Activated B cell treated with CpG ODN at 0.5 μM for 24 hours (primary cell): ENCODE results near the gene PIGN. TPM values are rescaled to one million over a fixed set of nuclear protein-coding genes. Genes with fewer than 3 reads are reported as not detected.

Experiments used
- ATAC-seq: fragments of 200-7000 bp; cut with Tn5 transposase; one replicate; pipeline ENCODE4 v1.10.0; 2021; ENCODE audit warnings: low read depth, mild to moderate bottlenecking, moderate library complexity
- CTCF ChIA-PET: fragments of 350-600 bp; sonication (Branson Sonifier 250); formaldehyde crosslinking; loops from one replicate; lab custom pipeline; 2021; ENCODE audit warnings: antibody characterized with exemption; lab: Charles Lee
- POLR2A ChIA-PET: fragments of 350-600 bp; sonication (Branson Sonifier 250); formaldehyde crosslinking; loops from one replicate; lab custom pipeline; 2021; ENCODE audit warnings: antibody characterized with exemption; lab: Charles Lee
- DNase-seq: peaks from one replicate; pipeline ENCODE4 v3.0.0; 2022
- H3K27ac Mint-ChIP-seq: one replicate; pipeline ENCODE4 v1.8.0; 2020; ENCODE audit warnings: mixed read lengths
- H3K27me3 Mint-ChIP-seq: one replicate; pipeline ENCODE4 v1.8.0; 2021; ENCODE audit warnings: mixed read lengths
- H3K36me3 Mint-ChIP-seq: one replicate; pipeline ENCODE4 v1.8.0; 2021; ENCODE audit warnings: low read depth, mixed read lengths
- H3K4me1 Mint-ChIP-seq: one replicate; pipeline ENCODE4 v1.8.0; 2021; ENCODE audit warnings: mixed read lengths
- H3K4me3 Mint-ChIP-seq: one replicate; pipeline ENCODE4 v1.8.0; 2020; ENCODE audit warnings: mild to moderate bottlenecking, mixed read lengths
- H3K9me3 Mint-ChIP-seq: one replicate; pipeline ENCODE4 v1.8.0; 2020; ENCODE audit warnings: mixed read lengths
- CTCF ChIP-seq: fragments of 200-600 bp; IDR thresholded peaks from one replicate; pipeline ENCODE4 v1.8.0; 2022; ENCODE audit warnings: antibody characterized with exemption, mild to moderate bottlenecking
- intact Hi-C: fragments of 100-400 bp; cut with micrococcal nuclease; formaldehyde crosslinking; loops from one replicate; pipeline ENCODE4 v1.15.1; 2024
- total RNA-seq: library from RNA; stranded (reverse); gene quantifications from 2 replicates; pipeline ENCODE4 v1.2.3, GENCODE V29; 2022

The PIGN gene
- total RNA-seq, 1 donor from 2014 or later = 29.4 TPM

- peaks cover 27% of the 10 kb centered on the region for H3K36me3 Mint-ChIP-seq
- DNase-seq (no peak), ATAC-seq (no peak)
- H3K4me1 Mint-ChIP-seq = no peaks in the 10 kb centered on the region
- H3K9me3 Mint-ChIP-seq = no peaks in the 10 kb centered on the region
- POLR2A ChIA-PET = no interaction called here
- intact Hi-C loops = no loop called here
- H3K27ac Mint-ChIP-seq = no peak overlapping the region
- no peak overlapping the region for H3K4me3 Mint-ChIP-seq
- CTCF ChIA-PET = no interaction called here
- no peak for TF ChIP-seq CTCF
- H3K27me3 Mint-ChIP-seq = no peaks in the 10 kb centered on the region
Measured at GRCh38 chr18:62071071-62071470, 115.8 kb downstream of the PIGN start.

DNA sequence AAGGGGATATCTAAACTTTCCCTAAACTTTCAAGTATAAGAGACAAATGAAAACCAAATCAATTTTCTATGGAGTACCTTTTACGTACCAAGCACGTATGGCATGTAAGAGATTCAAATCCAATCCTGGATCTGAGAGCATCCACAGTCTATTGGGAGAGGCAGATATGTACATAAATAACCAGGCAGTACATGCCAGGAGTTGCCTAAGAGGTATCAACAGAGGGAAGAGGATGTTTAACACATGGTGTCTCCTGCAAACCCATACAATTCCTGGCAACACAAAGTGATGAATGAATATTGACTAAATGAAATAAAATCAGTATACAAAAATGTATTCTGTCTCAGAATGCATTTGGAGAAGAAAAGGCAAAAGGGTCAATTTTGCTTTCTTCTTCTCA, 116.6 kb downstream of the PIGN start:
- Mint-ChIP-seq H3K4me3 (no peak overlapping the region), H3K36me3 (peaks cover 27% of the 10 kb centered on the region), H3K9me3 (no peaks in the 10 kb centered on the region), H3K27me3 (no peaks in the 10 kb centered on the region), H3K4me1 (no peaks in the 10 kb centered on the region), H3K27ac (no peak overlapping the region)
- ChIA-PET POLR2A (no interaction called here), CTCF (no interaction called here)
- DNase-seq = no peak
- no peak for TF ChIP-seq CTCF
- no peak for ATAC-seq
- intact Hi-C loops = no loop called here

- H3K9me3 Mint-ChIP-seq = no peaks in the 10 kb centered on the region
- TF ChIP-seq CTCF = no peak
- POLR2A ChIA-PET = no interaction called here
- no peak overlapping the region for H3K27ac Mint-ChIP-seq
- DNase-seq (no peak), ATAC-seq (no peak)
- no peaks in the 10 kb centered on the region for H3K27me3 Mint-ChIP-seq
- CTCF ChIA-PET = no interaction called here
- no peak overlapping the region for H3K4me3 Mint-ChIP-seq
- H3K36me3 Mint-ChIP-seq = peaks cover 27% of the 10 kb centered on the region
- intact Hi-C loops = no loop called here
- H3K4me1 Mint-ChIP-seq = no peaks in the 10 kb centered on the region
Measured at GRCh38 chr18:62069556-62069955, 117.3 kb downstream of the PIGN start.

- POLR2A ChIA-PET = no interaction called here
- H3K36me3 Mint-ChIP-seq = peaks cover 23% of the 10 kb centered on the region
- no peak for ATAC-seq
Measured at GRCh38 chr18:62066102-62066818, 120.6 kb downstream of the PIGN start.

DNA sequence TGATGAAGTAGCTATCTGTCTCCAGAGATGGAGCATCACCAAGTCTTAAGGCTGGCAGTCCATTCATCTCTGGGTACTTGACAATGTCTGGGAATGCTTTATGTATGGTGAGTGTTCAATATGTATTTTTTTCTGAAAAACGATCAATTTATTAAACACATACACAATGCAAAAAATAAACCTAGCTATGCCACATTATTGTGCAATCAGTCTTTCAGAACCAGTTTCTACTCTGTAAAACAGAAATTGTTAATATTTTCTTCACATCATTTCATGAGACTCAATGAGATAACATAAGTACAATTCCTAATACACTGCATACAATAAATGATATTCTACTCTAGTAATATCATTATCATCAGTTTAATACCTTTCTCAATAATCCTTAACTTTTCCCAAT, 122.5 kb downstream of the PIGN start:
- no peaks in the 10 kb centered on the region for H3K27me3 Mint-ChIP-seq
- H3K9me3 Mint-ChIP-seq = peaks cover 3% of the 10 kb centered on the region
- no peak for TF ChIP-seq CTCF
- no peaks in the 10 kb centered on the region for H3K4me1 Mint-ChIP-seq
- no peak for DNase-seq
- ATAC-seq = no peak
- intact Hi-C loops = no loop called here
- H3K36me3 Mint-ChIP-seq = peaks cover 23% of the 10 kb centered on the region
- no peak overlapping the region for H3K27ac Mint-ChIP-seq
- CTCF ChIA-PET = no interaction called here
- POLR2A ChIA-PET = no interaction called here
- no peak overlapping the region for H3K4me3 Mint-ChIP-seq

More at GRCh38 chr18:62066102-62066818, 120.6 kb downstream of the PIGN start:
- no peak for DNase-seq
- no peak for TF ChIP-seq CTCF
- H3K4me3 Mint-ChIP-seq = no peak overlapping the region
- H3K9me3 Mint-ChIP-seq = no peaks in the 10 kb centered on the region
- no peak overlapping the region for H3K27ac Mint-ChIP-seq
- CTCF ChIA-PET = no interaction called here
- no peaks in the 10 kb centered on the region for H3K27me3 Mint-ChIP-seq
- H3K4me1 Mint-ChIP-seq = no peaks in the 10 kb centered on the region
- intact Hi-C loops = no loop called here
